Measurements from ENCODE around the gene PLPP7. TPM values are rescaled to one million over a fixed set of nuclear protein-coding genes. Genes with fewer than 3 reads are reported as not detected.

The PLPP7 gene
- polyA plus RNA-seq, 1 donor (not counting 4 experiments of a cell fraction or from before 2014, with no cell fraction given) = not detected

- H4K20me1 ChIP-seq (ENCODE audit: control insufficient read depth, extremely low read depth, insufficient read depth, low read length) = no peaks in the 10 kb centered on the region
- H2AFZ ChIP-seq (ENCODE audit: control insufficient read depth, low read length) = no peak overlapping the region
- no peaks in the 10 kb centered on the region for H3K79me2 ChIP-seq (ENCODE audit: control insufficient read depth, insufficient read depth, low read length)
- peaks cover 64% of the 10 kb centered on the region for H3K27me3 ChIP-seq (ENCODE audit: control insufficient read depth, extremely low read depth, insufficient read depth, low read length)
- H3K4me3 ChIP-seq (ENCODE audit: control insufficient read depth in 2 of 3, extremely low read depth in 1 of 3, insufficient read depth in 2 of 3, low read depth in 1 of 3, low read length in 3 of 3) = no peak overlapping the region
- TF ChIP-seq EZH2 (IDR thresholded peaks at IDR 0.05; ENCODE audit: low read length) (no peak), CTCF (optimal IDR thresholded peaks at IDR 0.05 in 1 of 3, IDR thresholded peaks at IDR 0.05 in 1 of 3, conservative IDR thresholded peaks at IDR 0.05 in 1 of 3; ENCODE audit: extremely low read depth in 1 of 3, insufficient read depth in 2 of 3, low read length in 3 of 3) (no peak)
- DNase-seq (ENCODE audit: low read depth, low spot score) = no peak
- H3K4me2 ChIP-seq (ENCODE audit: control insufficient read depth, extremely low read depth, insufficient read depth, low read depth, low read length) = no peak overlapping the region
- no peak overlapping the region for H3K27ac ChIP-seq (ENCODE audit: control insufficient read depth, insufficient read depth, low read length)
- no peaks in the 10 kb centered on the region for H3K9me1 ChIP-seq (ENCODE audit: control insufficient read depth, extremely low read depth, insufficient read depth, low read length)
- H3K9me3 ChIP-seq (ENCODE audit: control insufficient read depth, low read depth, low read length) = no peaks in the 10 kb centered on the region
- dilution Hi-C loops (cut with MboI; ENCODE audit: extremely low pct_ligation_motif_present, low sequenced_read_pairs) = no loop called here
- H3K9ac ChIP-seq (ENCODE audit: control insufficient read depth, extremely low read depth, insufficient read depth, low read length) = no peak overlapping the region
- H3K36me3 ChIP-seq (ENCODE audit: control insufficient read depth in 2 of 2, extremely low read depth in 1 of 2, insufficient read depth in 2 of 2, low read length in 2 of 2) = no peaks in the 10 kb centered on the region
- no peaks in the 10 kb centered on the region for H3K4me1 ChIP-seq (ENCODE audit: control insufficient read depth, extremely low read depth, insufficient read depth, low read length)
- FAIRE-seq = no peak
These were observed 10.8 kb upstream of the PLPP7 start for GRCh38 chr9:131278702-131279111.

- no peak overlapping the region for H2AFZ ChIP-seq (ENCODE audit: control insufficient read depth, low read length)
- H3K27me3 ChIP-seq (ENCODE audit: control insufficient read depth, extremely low read depth, insufficient read depth, low read length) = peaks cover 68% of the 10 kb centered on the region
- no peak for FAIRE-seq
These were observed 10.2 kb upstream of the PLPP7 start for GRCh38 chr9:131279196-131279862.

More at GRCh38 chr9:131279196-131279862, 10.2 kb upstream of the PLPP7 start:
- H3K36me3 ChIP-seq (ENCODE audit: control insufficient read depth in 2 of 2, extremely low read depth in 1 of 2, insufficient read depth in 2 of 2, low read length in 2 of 2) = no peaks in the 10 kb centered on the region
- no peak overlapping the region for H3K9ac ChIP-seq (ENCODE audit: control insufficient read depth, extremely low read depth, insufficient read depth, low read length)
- no peak overlapping the region for H3K27ac ChIP-seq (ENCODE audit: control insufficient read depth, insufficient read depth, low read length)
- H3K4me3 ChIP-seq (ENCODE audit: control insufficient read depth in 2 of 3, extremely low read depth in 1 of 3, insufficient read depth in 2 of 3, low read depth in 1 of 3, low read length in 3 of 3) = no peak overlapping the region
- H3K9me3 ChIP-seq (ENCODE audit: control insufficient read depth, low read depth, low read length) = no peaks in the 10 kb centered on the region
- no peaks in the 10 kb centered on the region for H3K9me1 ChIP-seq (ENCODE audit: control insufficient read depth, extremely low read depth, insufficient read depth, low read length)
- TF ChIP-seq EZH2 (IDR thresholded peaks at IDR 0.05; ENCODE audit: low read length) = no peak
- no peak for TF ChIP-seq CTCF (optimal IDR thresholded peaks at IDR 0.05 in 1 of 3, IDR thresholded peaks at IDR 0.05 in 1 of 3, conservative IDR thresholded peaks at IDR 0.05 in 1 of 3; ENCODE audit: extremely low read depth in 1 of 3, insufficient read depth in 2 of 3, low read length in 3 of 3)
- dilution Hi-C loops (cut with MboI; ENCODE audit: extremely low pct_ligation_motif_present, low sequenced_read_pairs) = no loop called here
- H4K20me1 ChIP-seq (ENCODE audit: control insufficient read depth, extremely low read depth, insufficient read depth, low read length) = no peaks in the 10 kb centered on the region
- H3K4me2 ChIP-seq (ENCODE audit: control insufficient read depth, extremely low read depth, insufficient read depth, low read depth, low read length) = no peak overlapping the region
- no peak for DNase-seq (ENCODE audit: low read depth, low spot score)
- no peaks in the 10 kb centered on the region for H3K4me1 ChIP-seq (ENCODE audit: control insufficient read depth, extremely low read depth, insufficient read depth, low read length)
- H3K79me2 ChIP-seq (ENCODE audit: control insufficient read depth, insufficient read depth, low read length) = no peaks in the 10 kb centered on the region

All from keratinocyte (primary cell).